Measurements from ENCODE around the gene INPP5J. TPM values are rescaled to one million over a fixed set of nuclear protein-coding genes. Genes with fewer than 3 reads are reported as not detected.
"Not testable (repeated sequence)": the region's sequence is repeated elsewhere in the genome, so short reads cannot be mapped to it uniquely, and the experiment has no call there.

Gene INPP5J
- total RNA-seq, 1 experiment from 2014 or later, result not detected

GRCh38 chr22:31096657-31097279 is 26.0 kb upstream of the INPP5J start:
- no peaks in the 10 kb centered on the region for H3K27me3 ChIP-seq
- H3K4me3 ChIP-seq, result no peak overlapping the region
- DNase-seq, result no peak
- no peaks in the 10 kb centered on the region for H3K9me3 ChIP-seq
- peaks cover 81% of the 10 kb centered on the region for H3K36me3 ChIP-seq

GRCh38 chr22:31097539-31097938 is 25.2 kb upstream of the INPP5J start:
- H3K36me3 ChIP-seq, result peaks cover 79% of the 10 kb centered on the region
- H3K4me3 ChIP-seq, DNase-seq, H3K27me3 ChIP-seq, H3K9me3 ChIP-seq: not testable (repeated sequence)

GRCh38 chr22:31097941-31098631 is 24.7 kb upstream of the INPP5J start:
- DNase-seq, result no peak

GRCh38 chr22:31098632-31099110 is 24.1 kb upstream of the INPP5J start:
- H3K36me3 ChIP-seq, result peaks cover 78% of the 10 kb centered on the region
- no peak for DNase-seq
- H3K4me3 ChIP-seq, result no peak overlapping the region
- H3K9me3 ChIP-seq, result no peaks in the 10 kb centered on the region
- H3K27me3 ChIP-seq, result no peaks in the 10 kb centered on the region

More at GRCh38 chr22:31097941-31098631, 24.7 kb upstream of the INPP5J start:
- Histone ChIP-seq H3K27me3 (no peaks in the 10 kb centered on the region), H3K4me3 (no peak overlapping the region), H3K9me3 (no peaks in the 10 kb centered on the region), H3K36me3 (peaks cover 78% of the 10 kb centered on the region)

GRCh38 chr22:31099386-31099785 is 23.4 kb upstream of the INPP5J start:
- Histone ChIP-seq H3K9me3 (no peaks in the 10 kb centered on the region), H3K27me3 (no peaks in the 10 kb centered on the region), H3K4me3 (no peak overlapping the region), H3K36me3 (peaks cover 76% of the 10 kb centered on the region)
- no peak for DNase-seq

- Histone ChIP-seq H3K4me3 (no peak overlapping the region), H3K27me3 (no peaks in the 10 kb centered on the region), H3K9me3 (no peaks in the 10 kb centered on the region), H3K36me3 (peaks cover 76% of the 10 kb centered on the region)
- no peak for DNase-seq
Observed at GRCh38 chr22:31099841-31100761, 22.7 kb upstream of the INPP5J start.

GRCh38 chr22:31100762-31101525 is 21.8 kb upstream of the INPP5J start:
- H3K9me3 ChIP-seq, result no peaks in the 10 kb centered on the region
- DNase-seq, result no peak
- peaks cover 71% of the 10 kb centered on the region for H3K36me3 ChIP-seq
- H3K4me3 ChIP-seq, result no peak overlapping the region
- H3K27me3 ChIP-seq, result no peaks in the 10 kb centered on the region

GRCh38 chr22:31102441-31103081 is 20.2 kb upstream of the INPP5J start:
- H3K36me3 ChIP-seq, result peaks cover 58% of the 10 kb centered on the region
- H3K4me3 ChIP-seq, result no peak overlapping the region
- DNase-seq, result peak; percentile 87
- H3K9me3 ChIP-seq, result no peaks in the 10 kb centered on the region
- H3K27me3 ChIP-seq, result no peaks in the 10 kb centered on the region

- Histone ChIP-seq H3K36me3 (peaks cover 53% of the 10 kb centered on the region), H3K9me3 (no peaks in the 10 kb centered on the region), H3K27me3 (no peaks in the 10 kb centered on the region), H3K4me3 (no peak overlapping the region)
- DNase-seq, result no peak
Observed at GRCh38 chr22:31103111-31103510, 19.7 kb upstream of the INPP5J start.

GRCh38 chr22:31103899-31104694 is 18.7 kb upstream of the INPP5J start:
- Histone ChIP-seq H3K27me3 (no peaks in the 10 kb centered on the region), H3K36me3 (peaks cover 46% of the 10 kb centered on the region), H3K4me3 (no peak overlapping the region), H3K9me3 (no peaks in the 10 kb centered on the region)
- DNase-seq, result no peak

GRCh38 chr22:31104869-31105268 is 17.9 kb upstream of the INPP5J start:
- Histone ChIP-seq H3K4me3 (no peak overlapping the region), H3K36me3 (peaks cover 39% of the 10 kb centered on the region)

GRCh38 chr22:31105282-31105929 is 17.4 kb upstream of the INPP5J start:
- no peak for DNase-seq
- peaks cover 36% of the 10 kb centered on the region for H3K36me3 ChIP-seq
- H3K9me3 ChIP-seq, result no peaks in the 10 kb centered on the region
- no peaks in the 10 kb centered on the region for H3K27me3 ChIP-seq
- H3K4me3 ChIP-seq, result no peak overlapping the region

More at GRCh38 chr22:31104869-31105268, 17.9 kb upstream of the INPP5J start:
- no peak for DNase-seq
- Histone ChIP-seq H3K27me3 (no peaks in the 10 kb centered on the region), H3K9me3 (no peaks in the 10 kb centered on the region)

- DNase-seq, result no peak
- Histone ChIP-seq H3K9me3 (no peaks in the 10 kb centered on the region), H3K36me3 (peaks cover 33% of the 10 kb centered on the region)
Observed at GRCh38 chr22:31106001-31106571, 16.7 kb upstream of the INPP5J start.

GRCh38 chr22:31106731-31107177 is 16.0 kb upstream of the INPP5J start:
- H3K9me3 ChIP-seq, result no peaks in the 10 kb centered on the region
- peak overlapping the region; percentile 63 for H3K4me3 ChIP-seq
- H3K27me3 ChIP-seq, result no peaks in the 10 kb centered on the region
- peak; percentile 30 for DNase-seq
- H3K36me3 ChIP-seq, result peaks cover 28% of the 10 kb centered on the region

More at GRCh38 chr22:31106001-31106571, 16.7 kb upstream of the INPP5J start:
- H3K4me3 ChIP-seq, result peak overlapping the region; percentile 63
- H3K27me3 ChIP-seq, result no peaks in the 10 kb centered on the region

All from MG63 (cell line).